NCI-H1930 (cell line): ENCODE results near the gene PPOX.

Source experiments
- DNase-seq, 2 experiments: peaks; one replicate each; lab custom pipeline; 2025; lab: John Stamatoyannopoulos, UW

The PPOX gene

DNA sequence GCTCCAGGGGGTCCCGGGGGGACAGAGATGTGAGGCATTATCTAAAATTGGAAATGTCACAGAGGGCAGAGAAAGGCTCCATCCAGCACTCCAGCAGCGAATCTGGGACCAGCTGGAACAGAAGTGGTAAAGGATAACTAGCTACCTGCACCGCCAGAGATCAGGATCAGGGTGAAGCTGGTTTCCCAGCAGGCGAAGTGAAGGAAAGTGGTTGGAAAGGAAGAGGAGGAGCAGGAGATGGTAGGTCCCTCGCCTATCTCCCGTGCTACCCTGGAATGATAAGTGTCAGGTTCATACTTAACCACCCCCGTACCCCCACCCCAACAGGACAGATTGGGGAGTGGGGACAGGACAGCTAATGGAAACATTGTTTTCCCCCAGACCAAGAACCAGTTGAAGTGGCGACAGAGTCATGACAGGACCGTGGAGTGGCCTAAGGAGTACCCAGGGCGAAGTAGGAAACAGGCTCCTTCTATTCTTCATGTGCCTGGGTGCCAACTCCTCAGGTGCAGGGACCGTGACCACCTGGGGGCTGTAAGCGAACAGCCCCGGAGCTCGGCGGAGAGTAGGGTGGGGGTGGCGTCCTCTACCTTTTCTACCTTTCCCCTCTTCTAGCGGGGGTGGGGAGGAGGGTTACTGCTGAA lies 10.4 kb downstream of the PPOX start:
- no peak for DNase-seq

DNA sequence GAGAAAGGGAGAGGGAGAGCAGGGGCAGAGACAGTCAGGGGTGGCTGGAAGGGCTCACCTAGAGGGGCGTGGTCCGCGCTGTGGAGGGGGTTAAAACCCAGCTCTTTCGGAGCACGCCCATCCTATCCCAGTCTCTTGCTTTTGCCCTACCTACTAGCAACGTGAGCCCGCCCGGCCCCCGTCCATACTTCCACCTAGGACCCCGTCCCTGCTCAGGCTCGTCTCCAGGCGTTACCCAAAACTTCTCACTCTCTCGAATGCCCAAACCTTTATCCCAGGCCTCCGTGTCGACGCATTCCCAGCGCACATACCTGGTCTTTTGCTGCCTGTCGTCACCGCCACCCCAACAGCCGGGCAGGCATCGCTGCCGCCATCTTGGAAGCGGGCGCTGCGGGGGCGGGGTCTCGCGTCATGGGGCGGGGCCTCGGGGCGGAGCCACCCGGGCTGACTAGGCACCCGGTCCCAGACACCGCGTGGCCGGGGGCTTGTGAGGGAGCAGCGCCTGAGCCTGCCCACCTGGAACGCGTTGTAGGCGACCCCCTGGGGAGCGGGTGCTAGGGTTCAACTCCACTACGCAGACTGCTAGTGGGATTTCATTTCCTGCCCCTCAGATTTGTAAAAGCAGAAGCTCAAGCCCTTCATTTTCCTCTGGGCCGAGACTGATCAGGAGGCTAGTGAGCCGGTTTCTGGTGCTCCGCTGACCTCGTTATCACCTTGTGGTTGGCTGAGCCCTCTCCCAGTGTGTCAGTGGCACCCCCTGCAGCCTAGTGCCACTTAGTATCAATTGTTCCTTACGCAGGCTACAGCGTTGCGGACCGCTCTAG lies 11.1 kb downstream of the PPOX start, which contains the start of gene B4GALT3:
Gene B4GALT3, minus strand, starts transcription at position 396 of the 824 bp plus-strand sequence. CDS start 1,447 bp downstream, outside the sequence.
- DNase-seq = peak; percentile 75 to 80

DNA sequence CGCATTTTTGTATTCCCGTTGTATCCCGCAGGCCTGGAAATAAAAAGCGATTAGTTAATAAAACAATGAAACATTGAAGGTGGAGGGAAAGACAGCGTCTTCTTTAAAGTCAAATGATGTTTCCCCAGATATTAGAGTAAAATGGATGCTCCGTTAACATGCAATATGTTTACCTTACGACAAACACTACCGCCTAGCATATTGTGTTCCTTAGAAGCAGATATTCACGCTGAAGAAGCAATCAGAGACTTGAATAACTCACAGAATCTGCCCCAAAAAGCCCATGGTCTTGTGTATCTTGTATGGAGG lies 11.7 kb downstream of the PPOX start:
- no peak for DNase-seq

DNA sequence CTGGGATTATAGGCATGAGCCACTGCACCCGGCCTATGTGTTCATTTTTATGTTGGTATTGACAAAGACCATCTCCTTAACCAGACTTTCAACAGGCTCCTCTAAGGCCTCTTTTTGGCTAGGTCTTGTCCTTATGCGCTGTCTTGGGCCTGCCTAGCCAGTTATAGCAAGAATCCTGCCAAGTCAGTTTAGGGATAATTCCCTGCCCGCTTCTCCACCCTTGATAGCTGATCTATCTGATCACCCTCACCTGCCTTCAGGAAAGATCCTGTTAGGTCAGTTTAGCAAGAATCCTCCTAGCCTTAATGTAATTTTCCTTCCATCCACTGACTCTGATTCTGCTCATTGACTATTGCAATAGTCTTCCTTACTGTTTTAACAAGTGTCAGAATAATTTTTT lies 13.5 kb downstream of the PPOX start:
- DNase-seq = no peak

DNA sequence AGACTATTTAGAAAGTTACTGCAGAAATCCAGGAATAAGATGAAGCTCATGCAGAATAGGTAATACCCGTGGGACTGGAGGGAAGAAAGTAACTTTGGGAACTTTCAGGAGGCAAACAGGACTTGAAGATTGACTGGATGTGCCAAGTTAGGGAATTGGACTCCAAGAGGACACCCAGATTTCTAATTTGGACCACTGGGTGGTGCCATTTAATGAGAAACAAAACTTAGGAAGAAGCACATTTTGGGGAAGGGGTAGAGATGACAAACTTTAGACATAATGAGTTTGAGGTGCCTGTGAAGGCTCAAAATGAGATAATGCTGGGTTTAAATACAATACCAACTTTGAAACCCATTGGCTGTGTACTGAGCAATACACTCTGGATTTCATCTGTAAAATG lies 14.4 kb downstream of the PPOX start:
- no peak for DNase-seq

DNA sequence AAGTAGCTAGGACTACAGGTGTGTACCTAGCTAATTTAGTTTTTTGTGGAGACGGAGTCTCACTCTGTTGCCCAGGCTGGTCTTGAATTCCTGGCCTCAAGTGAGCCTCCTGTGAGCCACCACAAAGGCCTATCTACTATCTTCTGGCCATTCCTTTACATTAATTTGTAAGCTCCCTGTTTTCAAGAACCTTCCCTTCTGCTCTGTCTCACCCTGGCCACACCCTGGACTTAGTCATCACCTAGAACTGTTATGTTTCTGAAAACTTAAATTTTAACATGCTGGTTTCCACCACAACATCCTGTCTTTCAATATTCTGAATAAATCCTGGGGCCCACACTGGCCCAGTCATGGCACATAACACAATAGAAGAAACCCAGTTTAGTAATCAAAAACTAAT lies 16.0 kb downstream of the PPOX start:
- no peak for DNase-seq

DNA sequence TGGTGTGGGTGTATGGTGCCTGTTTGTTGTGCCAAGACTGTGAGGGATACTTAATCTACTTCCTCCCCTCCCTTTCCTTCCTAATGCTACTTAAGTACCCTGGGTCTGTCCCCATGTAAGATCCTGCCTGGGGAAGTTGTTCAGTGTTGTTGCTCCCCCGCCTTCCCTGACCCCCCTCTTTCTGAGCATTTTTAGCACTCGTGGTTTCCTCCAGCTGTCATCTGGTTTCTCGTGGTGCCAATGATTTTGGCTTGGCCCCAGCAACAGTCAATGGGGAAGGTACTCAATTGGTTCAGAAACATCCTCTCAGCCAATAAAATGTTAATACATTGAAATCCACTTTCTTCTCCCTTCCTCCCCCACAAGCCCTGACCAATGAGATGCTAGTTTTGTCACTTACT lies 19.1 kb downstream of the PPOX start:
- no peak for DNase-seq

DNA sequence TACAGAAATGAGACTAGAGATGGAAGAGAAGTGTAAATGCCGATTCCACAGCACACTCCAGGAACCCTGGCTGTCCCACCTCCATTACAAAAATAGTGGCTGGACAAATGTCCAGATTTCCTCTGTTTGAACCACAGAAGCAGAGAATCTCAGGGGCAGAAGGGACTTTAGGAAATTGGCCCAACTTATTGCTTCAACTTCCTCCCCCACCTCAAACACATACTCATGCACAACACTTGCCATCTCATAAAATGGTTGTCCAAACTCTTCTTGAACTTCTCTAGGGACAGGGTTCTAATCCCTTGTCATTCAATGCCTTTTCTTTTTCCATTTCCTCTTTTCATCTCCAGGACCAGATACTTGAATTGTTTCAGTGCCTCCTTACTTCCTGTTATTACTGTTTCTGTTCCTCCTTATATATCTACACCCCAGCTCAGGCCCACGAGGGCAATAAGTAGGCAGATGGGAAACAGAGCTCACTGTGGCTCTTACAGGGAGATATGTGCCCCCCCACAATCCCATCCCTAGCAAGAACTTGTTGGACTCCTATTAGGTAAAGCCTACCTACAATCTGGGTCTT lies 19.6 kb downstream of the PPOX start:
- DNase-seq = no peak

DNA sequence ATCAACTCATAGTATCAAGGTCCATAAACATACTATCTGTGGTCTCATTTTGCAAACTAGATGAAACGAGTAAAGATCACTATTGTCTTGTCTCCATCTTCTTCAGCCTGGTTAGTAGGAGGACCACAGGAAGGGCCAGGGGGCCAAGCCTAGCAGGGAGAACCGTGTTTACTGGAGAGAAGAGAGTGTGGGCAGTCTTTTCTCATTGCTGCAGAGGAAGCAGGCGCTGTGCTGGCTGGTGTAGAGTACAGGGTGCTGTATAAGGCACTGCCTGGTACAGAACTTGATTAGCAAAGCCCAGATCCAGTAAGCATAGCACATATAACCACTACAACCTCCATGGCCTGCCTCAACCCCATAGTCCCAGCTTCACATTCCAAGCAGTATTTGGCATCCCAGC lies 21.1 kb downstream of the PPOX start:
- no peak for DNase-seq

DNA sequence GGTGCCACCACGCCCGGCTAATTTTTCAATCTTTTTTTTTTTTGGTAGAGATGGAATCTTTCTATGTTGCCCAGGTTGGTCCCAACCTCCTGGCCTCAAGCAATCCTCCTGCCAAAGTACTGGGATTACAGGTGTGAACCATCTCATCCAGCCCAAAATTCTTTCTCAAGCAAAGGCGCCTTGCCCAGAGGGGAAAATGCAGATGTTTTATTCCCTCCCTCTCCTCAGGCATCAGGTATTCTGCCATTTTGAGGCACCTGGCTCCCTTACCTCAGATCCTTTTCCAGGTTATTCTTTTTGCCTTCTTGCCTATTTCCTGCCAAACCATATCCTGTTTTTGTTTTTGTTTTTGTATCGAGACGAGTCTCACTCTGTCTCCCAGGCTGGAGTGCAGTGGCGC lies 22.2 kb downstream of the PPOX start:
- no peak for DNase-seq

DNA sequence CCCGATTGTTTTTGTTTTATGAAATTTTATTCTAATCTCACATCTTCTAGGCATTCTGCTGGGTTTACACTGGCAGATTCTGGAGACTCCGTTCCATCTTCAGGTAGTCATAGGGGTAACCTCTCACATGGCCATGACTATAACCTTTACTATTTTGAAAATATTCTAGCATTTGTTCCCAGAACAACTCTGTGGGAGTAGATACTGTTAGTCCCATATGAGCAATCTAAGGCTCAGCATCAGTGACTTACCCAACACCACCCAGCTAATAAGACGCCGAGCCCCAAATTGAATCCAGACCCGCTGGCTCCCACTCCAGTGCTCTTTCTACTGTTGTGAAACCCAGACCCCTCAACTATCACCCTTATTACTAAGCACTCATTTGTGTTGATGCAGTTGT lies 22.8 kb downstream of the PPOX start:
- no peak for DNase-seq

DNA sequence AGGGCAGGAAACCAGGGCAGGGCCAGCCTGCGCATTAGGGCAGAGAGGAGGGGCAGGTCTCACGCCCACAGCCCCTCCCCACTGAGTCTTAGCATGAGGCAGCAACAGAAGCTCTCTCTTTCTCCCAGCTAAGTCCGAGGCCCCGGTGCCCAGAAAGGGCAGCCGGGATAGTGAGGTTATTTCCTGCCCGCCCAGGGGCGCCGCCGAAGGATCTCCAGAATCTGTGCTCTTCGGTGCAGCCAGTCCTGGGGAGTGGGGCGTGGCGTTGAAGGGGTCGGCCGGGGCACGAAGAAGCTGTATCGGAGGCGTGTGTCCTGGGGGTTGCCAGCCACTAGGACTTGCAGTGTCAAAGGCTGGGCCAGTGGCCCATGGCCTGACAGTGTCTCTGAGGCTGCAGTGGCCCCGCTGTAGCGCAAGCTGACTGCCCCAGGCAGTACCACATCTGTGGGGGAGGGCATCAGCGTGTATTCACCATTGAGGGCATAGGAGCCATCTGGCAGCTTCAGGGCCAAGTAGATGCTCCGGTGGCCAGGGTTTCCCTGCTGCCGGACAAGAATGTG lies 24.8 kb downstream of the PPOX start:
- no peak for DNase-seq

DNA sequence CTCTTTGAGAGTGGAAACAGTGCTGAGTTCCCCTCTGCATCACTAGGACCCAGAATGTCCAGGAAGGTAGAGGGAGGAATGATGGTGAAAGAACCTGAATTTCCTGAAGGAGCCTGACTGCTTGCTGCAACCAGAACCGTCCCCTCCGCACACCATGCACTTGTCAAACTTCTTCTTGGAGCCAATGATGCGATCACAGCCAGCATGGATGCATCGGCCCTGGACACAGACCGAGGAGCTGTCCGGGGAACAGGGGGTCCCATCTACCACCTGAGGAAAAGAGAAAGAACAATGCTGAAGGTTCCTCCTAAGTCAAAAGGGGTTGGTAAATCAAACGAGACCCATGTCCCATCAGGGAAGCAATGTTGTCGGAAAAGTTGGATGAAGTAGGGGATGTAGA lies 25.7 kb downstream of the PPOX start:
- DNase-seq = no peak

DNA sequence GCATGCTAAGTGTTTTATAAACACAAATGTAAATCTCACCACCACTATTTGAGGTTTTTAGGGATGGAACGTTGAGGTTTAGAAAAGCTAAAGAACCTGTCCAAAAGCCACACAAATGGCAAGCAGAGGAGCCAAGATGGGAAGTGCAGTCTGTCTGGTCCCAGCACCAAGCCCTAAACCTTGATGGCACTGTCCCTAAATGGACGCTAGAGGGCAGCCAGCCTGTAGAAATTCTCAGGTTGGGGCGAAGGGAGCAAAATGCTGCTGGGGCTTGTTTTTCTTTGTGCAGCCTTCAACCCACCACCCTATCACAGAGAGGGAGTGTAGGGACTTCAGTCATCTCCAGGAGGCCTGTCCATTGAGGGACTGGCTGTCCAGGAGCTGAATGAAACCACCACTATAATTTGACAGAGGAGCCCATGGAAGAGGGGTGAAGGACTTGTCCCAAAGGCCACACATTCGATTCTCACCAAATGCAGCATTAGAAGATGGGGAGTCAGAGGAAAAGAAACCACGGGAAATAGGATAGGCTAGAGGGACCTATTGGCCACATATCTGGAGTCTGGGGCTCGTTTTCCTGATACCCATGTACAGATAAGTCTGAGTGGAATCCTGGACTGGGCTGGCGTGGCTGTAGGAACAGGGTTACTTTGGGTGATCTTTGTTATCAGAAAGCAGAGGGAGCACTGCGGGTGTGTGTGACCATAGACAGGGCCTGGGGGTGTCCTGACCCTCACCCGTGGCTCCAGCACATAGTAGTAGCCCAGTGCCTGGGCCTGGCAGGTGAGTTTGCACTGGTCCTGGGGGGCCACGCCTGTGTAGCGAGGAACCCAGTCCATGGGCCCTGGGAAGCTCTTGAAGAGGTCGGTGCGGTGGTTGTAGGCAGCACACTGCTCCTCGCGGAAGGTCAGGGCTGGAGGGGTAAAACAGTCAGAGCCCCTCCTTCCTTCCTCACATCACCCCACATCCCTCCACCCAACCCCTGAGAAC lies 26.5 kb downstream of the PPOX start:
- DNase-seq = peak; percentile 13 to 14

DNA sequence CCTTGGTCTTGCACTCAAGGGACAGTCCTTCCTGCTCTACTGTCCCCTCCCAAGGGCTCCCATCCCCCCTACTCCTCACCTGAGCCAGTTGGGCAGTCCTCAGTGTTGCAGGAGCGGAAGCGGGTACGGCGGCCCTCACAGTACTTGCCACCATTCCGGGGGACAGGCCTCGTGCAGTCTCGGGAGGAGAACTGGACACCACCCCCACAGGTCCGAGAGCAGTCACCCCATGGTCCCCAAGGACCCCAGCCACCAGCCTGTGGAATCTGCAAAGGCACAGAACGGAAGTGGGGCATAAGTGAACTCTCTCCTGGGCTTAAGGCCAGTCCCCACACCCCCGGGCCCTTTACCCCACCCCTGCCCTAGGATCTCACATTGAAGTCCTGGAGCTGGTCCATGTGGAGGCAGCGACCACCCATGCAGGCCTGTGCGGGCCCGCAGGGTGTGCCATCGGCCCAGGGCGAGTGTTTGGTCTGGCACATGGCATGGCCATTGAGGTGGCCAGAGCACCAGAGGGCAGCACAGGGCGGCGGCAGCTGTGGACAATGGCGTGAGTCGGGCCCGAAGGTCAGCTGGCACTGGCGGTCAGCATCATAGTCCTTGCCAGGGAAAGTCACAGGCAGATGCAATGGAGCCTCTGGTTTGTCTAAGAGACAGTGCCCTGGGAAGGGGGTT lies 27.5 kb downstream of the PPOX start:
- DNase-seq = no peak

DNA sequence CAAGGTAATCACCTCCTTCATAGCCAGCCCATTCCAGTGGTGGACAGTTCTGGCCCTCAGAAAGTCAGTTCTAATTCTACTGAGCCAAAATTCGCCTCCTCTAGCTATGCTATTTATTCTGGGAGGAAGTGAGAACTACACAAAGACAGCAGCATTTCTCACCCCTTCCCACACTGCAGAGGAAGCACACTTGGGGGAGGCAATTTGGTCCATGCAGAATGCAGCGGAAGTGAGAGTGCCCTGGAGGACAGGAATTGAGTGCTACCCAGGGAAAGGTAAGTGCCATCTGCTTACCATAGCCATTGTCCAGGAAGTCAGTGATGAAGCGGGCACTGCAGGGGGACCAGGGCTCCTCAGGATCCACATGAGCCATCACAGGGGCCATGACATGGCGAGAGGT lies 28.9 kb downstream of the PPOX start:
- DNase-seq = no peak

DNA sequence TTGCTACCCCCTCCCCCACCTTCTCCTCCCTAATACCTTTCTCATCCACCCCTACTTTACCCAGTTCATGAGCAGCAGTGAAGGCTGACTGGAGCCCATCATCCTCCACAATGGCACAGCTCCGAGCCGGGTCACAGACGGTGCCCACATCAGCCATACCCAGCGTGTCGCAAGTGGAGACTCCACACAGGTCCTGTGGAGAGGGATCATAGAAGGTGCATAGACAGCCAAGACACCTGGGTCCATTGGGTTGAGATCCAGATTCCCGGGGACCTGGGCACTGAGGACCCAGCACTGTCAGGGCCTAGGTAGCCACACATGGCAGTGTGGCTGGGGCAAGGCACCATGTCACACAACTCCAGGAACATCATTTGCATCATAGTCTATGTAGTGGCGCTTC lies 29.9 kb downstream of the PPOX start:
- DNase-seq = no peak

DNA sequence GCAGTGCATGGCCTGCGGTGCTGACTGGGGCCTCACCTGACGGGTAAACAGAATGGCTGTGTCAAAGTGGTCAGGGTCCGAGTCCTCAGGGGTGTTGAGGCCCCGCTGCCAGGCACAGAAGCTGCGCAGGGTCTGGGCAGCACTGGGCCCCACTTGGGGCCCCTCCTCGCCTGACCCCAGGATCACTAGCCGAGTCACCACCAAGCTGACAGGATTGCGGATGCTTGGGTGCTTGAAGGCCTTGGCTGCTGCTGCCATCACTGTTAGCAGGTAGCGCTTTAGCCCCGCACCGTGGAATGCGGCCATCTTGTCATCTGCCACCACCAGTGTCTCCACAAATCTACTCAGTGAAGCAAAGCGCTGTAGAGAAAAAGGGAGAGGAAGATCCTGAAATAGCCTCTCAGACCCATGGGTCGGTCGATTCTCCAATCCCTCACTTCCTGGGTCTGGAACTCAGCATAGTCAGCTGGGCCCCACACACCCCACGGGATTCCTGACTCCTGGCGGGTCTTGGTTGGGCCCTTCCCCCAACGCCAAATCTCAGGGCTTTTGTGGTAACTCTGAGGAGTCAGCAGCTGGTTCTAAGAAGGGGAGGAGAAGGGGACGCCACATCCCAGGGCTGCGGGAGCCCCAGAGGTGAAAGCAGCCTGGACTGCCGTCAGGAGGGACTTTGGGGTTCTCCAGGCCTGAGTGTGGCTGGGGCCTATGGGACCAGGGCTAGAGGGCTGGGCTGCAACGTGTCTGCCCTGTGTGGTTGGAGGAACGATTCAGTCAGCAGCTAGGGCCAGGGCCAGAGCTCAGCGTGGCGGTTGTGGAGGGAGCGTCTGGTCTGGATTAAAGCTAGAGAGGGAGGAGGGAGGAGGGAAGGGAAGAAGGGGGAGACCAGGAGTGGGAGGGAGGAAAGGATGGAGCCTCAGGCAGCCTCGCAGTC lies 30.6 kb downstream of the PPOX start:
- no peak for DNase-seq

DNA sequence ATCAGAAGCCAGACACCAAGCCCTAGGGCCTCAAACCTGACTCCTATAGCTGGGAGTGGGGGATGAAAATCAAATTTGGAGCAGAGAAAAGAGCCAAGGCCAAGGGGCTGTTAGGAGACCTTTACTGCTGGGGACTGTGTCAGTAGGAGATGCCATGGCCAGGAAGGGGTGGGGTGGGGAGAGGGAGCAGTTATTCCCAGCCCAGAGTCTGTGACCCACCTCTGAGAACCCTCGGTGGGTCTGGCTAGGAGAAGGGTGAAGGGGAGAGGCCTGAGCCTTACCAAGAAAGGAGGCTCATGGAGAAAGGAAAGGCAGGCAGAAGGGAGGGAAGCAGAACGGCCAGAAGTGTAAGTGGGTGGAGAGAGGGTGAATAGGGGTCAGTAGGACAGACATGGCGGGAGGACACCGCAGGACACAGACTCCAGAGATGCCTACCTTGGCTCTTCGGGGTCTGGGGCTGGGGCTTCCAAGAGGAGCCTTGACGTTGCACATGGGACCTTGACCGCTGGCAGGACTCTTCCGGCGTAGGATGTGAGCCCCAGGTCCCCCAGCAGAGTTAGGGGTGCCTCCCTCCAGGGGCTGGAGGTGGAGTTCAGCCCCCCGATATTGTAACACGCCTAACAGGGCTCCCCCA lies 31.5 kb downstream of the PPOX start:
- no peak for DNase-seq
